B cell (primary cell): ENCODE data around the gene ERC2.

Experiments
- CTCF ChIP-seq: fragments of 200-600 bp; IDR thresholded peaks from one replicate; pipeline ENCODE4 v1.8.0; 2022; ENCODE audit warnings: antibody characterized with exemption, mild to moderate bottlenecking
- EZH2 ChIP-seq: IDR thresholded peaks from 2 replicates; pipeline ENCODE4 v1.6.1; 2012; ENCODE audit warnings: borderline replicate concordance, low read depth, mild to moderate bottlenecking, moderate library complexity, low read length; ENCODE audit not compliant: insufficient read depth, poor library complexity, severe bottlenecking

GRCh38 chr3:55658270-55658669 is 810.0 kb downstream of the ERC2 start:
- TF ChIP-seq CTCF (no peak), EZH2 (no peak)
